ENCODE data around the gene STX1B. TPM values are rescaled to one million over a fixed set of nuclear protein-coding genes. Genes with fewer than 3 reads are reported as not detected.

STX1B gene
- total RNA-seq, 3 donors from 2014 or later (not counting 1 experiment from before 2014, with no cell fraction given): 0.14 to 1.6 (median 0.32) TPM

GRCh38 chr16:30984669-30985400, 25.6 kb downstream of the STX1B start, which contains the start of gene HSD3B7:
HSD3B7 (plus strand) TSS chr16:30985207; CDS start chr16:30985659, 452 bp downstream.
- intact Hi-C loops (cut with micrococcal nuclease): loop anchor here (1.0 to 2.0 kb wide), 5 partner anchors 110 to 884 kb away; partner anchors contain the start of gene ZNF843
- DNase-seq (peak; percentile 76 to 84), ATAC-seq (peak; percentile 75 to 92 (median 82))
- Histone ChIP-seq H3K27ac (ENCODE audit: low read length) (no peak within 1 kb of the TSS), H3K27me3 (ENCODE audit: control insufficient read depth, insufficient read depth, low read length) (no peaks in the 10 kb centered on the region), H3K4me3 (ENCODE audit: low read length) (no peak within 1 kb of the TSS), H3K4me1 (ENCODE audit: control insufficient read depth, insufficient read depth, low read length) (peaks cover 9% of the 10 kb centered on the region), H3K36me3 (ENCODE audit: control insufficient read depth, insufficient read depth, low read length) (peaks cover 17% of the 10 kb centered on the region), H3K9me3 (ENCODE audit: control insufficient read depth, insufficient read depth, low read length) (no peaks in the 10 kb centered on the region)
- Mint-ChIP-seq H3K36me3 (no peaks in the 10 kb centered on the region), H3K9me3 (no peaks in the 10 kb centered on the region), H3K4me3 (no peak within 1 kb of the TSS), H3K27me3 (ENCODE audit: low read depth in 2 of 2) (no peaks in the 10 kb centered on the region), H3K27ac (no peak within 1 kb of the TSS), H3K4me1 (peaks cover 0 to 20% of the 10 kb centered on the region in 2 donors)
- TF ChIP-seq CTCF (IDR thresholded peaks at IDR 0.05): peak; percentile 85
- 50% methylated on average over 22 of the region's 24 CpGs for WGBS (ENCODE audit: insufficient coverage)

- TF ChIP-seq CTCF (IDR thresholded peaks at IDR 0.05): no peak
- H3K27me3 Mint-ChIP-seq (ENCODE audit: low read depth in 2 of 2): no peaks in the 10 kb centered on the region
- peaks cover 17% of the 10 kb centered on the region for H3K36me3 ChIP-seq (ENCODE audit: control insufficient read depth, insufficient read depth, low read length)
- no peaks in the 10 kb centered on the region for H3K9me3 Mint-ChIP-seq
- peaks cover 0 to 20% of the 10 kb centered on the region in 2 donors for H3K4me1 Mint-ChIP-seq
- H3K27ac Mint-ChIP-seq: no peak overlapping the region
- no peak overlapping the region for H3K27ac ChIP-seq (ENCODE audit: low read length)
- no peak for DNase-seq
- no peak overlapping the region for H3K4me3 Mint-ChIP-seq
- H3K9me3 ChIP-seq (ENCODE audit: control insufficient read depth, insufficient read depth, low read length): no peaks in the 10 kb centered on the region
- intact Hi-C loops (cut with micrococcal nuclease): loop anchor here (2.0 kb wide), 3 partner anchors 159 to 885 kb away; partner anchors contain the start of gene ZNF843
- H3K36me3 Mint-ChIP-seq: no peaks in the 10 kb centered on the region
- 81% methylated on average over 14 of the region's 14 CpGs for WGBS (ENCODE audit: insufficient coverage)
- H3K4me1 ChIP-seq (ENCODE audit: control insufficient read depth, insufficient read depth, low read length): peaks cover 9% of the 10 kb centered on the region
- no peak for ATAC-seq
- H3K4me3 ChIP-seq (ENCODE audit: low read length): no peak overlapping the region
- H3K27me3 ChIP-seq (ENCODE audit: control insufficient read depth, insufficient read depth, low read length): no peaks in the 10 kb centered on the region
Measured at GRCh38 chr16:30983898-30984610, 26.4 kb downstream of the STX1B start.

GRCh38 chr16:30983289-30983889, 27.0 kb downstream of the STX1B start:
- H3K36me3 ChIP-seq (ENCODE audit: control insufficient read depth, insufficient read depth, low read length): peaks cover 17% of the 10 kb centered on the region
- peaks cover 0 to 20% of the 10 kb centered on the region in 2 donors for H3K4me1 Mint-ChIP-seq
- TF ChIP-seq CTCF (IDR thresholded peaks at IDR 0.05): no peak

More at GRCh38 chr16:30983289-30983889, 27.0 kb downstream of the STX1B start:
- Histone ChIP-seq H3K4me1 (ENCODE audit: control insufficient read depth, insufficient read depth, low read length) (peaks cover 9% of the 10 kb centered on the region), H3K4me3 (ENCODE audit: low read length) (no peak overlapping the region), H3K27ac (ENCODE audit: low read length) (no peak overlapping the region), H3K9me3 (ENCODE audit: control insufficient read depth, insufficient read depth, low read length) (no peaks in the 10 kb centered on the region), H3K27me3 (ENCODE audit: control insufficient read depth, insufficient read depth, low read length) (no peaks in the 10 kb centered on the region)
- Mint-ChIP-seq H3K36me3 (no peaks in the 10 kb centered on the region), H3K27me3 (ENCODE audit: low read depth in 2 of 2) (no peaks in the 10 kb centered on the region), H3K4me3 (no peak overlapping the region), H3K27ac (peak overlapping the region in 1 of 2 donors; percentile 42), H3K9me3 (no peaks in the 10 kb centered on the region)
- intact Hi-C loops (cut with micrococcal nuclease): no loop called here
- DNase-seq (no peak), ATAC-seq (no peak)
- 89% methylated on average over 25 of the region's 25 CpGs for WGBS (ENCODE audit: insufficient coverage)
